Measurements from ENCODE around the gene VPS13A. TPM values are rescaled to one million over a fixed set of nuclear protein-coding genes. Genes with fewer than 3 reads are reported as not detected.
"Not testable (repeated sequence)": the region's sequence is repeated elsewhere in the genome, so short reads cannot be mapped to it uniquely, and the experiment has no call there.

The VPS13A gene
- total RNA-seq, 1 donor from 2014 or later, result 46.0 TPM

- peaks cover 3% of the 10 kb centered on the region for H3K36me3 Mint-ChIP-seq (ENCODE audit: low read depth, unreplicated experiment)
- H3K4me1 Mint-ChIP-seq (ENCODE audit: unreplicated experiment), result no peaks in the 10 kb centered on the region
- H3K4me3 Mint-ChIP-seq (ENCODE audit: unreplicated experiment), result no peak overlapping the region
- no peak for DNase-seq (ENCODE audit: low spot score)
- TF ChIP-seq CTCF (IDR thresholded peaks at IDR 0.05; ENCODE audit: unreplicated experiment), result no peak
- no peak overlapping the region for H3K27ac Mint-ChIP-seq (ENCODE audit: unreplicated experiment)
- peaks cover 3% of the 10 kb centered on the region for H3K27me3 Mint-ChIP-seq (ENCODE audit: unreplicated experiment)
- H3K9me3 Mint-ChIP-seq (ENCODE audit: unreplicated experiment), result no peaks in the 10 kb centered on the region
Observed at GRCh38 chr9:77440057-77440456, 262.7 kb downstream of the VPS13A start.

GRCh38 chr9:77441124-77441523 is 263.8 kb downstream of the VPS13A start:
- H3K36me3 Mint-ChIP-seq (ENCODE audit: low read depth, unreplicated experiment); H3K4me3 Mint-ChIP-seq (ENCODE audit: unreplicated experiment); H3K9me3 Mint-ChIP-seq (ENCODE audit: unreplicated experiment); DNase-seq (ENCODE audit: low spot score); H3K27ac Mint-ChIP-seq (ENCODE audit: unreplicated experiment); H3K27me3 Mint-ChIP-seq (ENCODE audit: unreplicated experiment); H3K4me1 Mint-ChIP-seq (ENCODE audit: unreplicated experiment): not testable (repeated sequence)

GRCh38 chr9:77442436-77442835 is 265.1 kb downstream of the VPS13A start:
- no peaks in the 10 kb centered on the region for H3K4me1 Mint-ChIP-seq (ENCODE audit: unreplicated experiment)
- no peak for DNase-seq (ENCODE audit: low spot score)
- H3K36me3 Mint-ChIP-seq (ENCODE audit: low read depth, unreplicated experiment), result peaks cover 4% of the 10 kb centered on the region
- no peak overlapping the region for H3K27ac Mint-ChIP-seq (ENCODE audit: unreplicated experiment)
- H3K27me3 Mint-ChIP-seq (ENCODE audit: unreplicated experiment), result no peaks in the 10 kb centered on the region
- no peaks in the 10 kb centered on the region for H3K9me3 Mint-ChIP-seq (ENCODE audit: unreplicated experiment)
- H3K4me3 Mint-ChIP-seq (ENCODE audit: unreplicated experiment), result no peak overlapping the region
- TF ChIP-seq CTCF (IDR thresholded peaks at IDR 0.05; ENCODE audit: unreplicated experiment), result no peak

- Mint-ChIP-seq H3K36me3 (ENCODE audit: low read depth, unreplicated experiment) (peaks cover 14% of the 10 kb centered on the region), H3K4me3 (ENCODE audit: unreplicated experiment) (no peak overlapping the region), H3K27ac (ENCODE audit: unreplicated experiment) (no peak overlapping the region), H3K9me3 (ENCODE audit: unreplicated experiment) (no peaks in the 10 kb centered on the region), H3K27me3 (ENCODE audit: unreplicated experiment) (no peaks in the 10 kb centered on the region), H3K4me1 (ENCODE audit: unreplicated experiment) (no peaks in the 10 kb centered on the region)
- DNase-seq (ENCODE audit: low spot score), result no peak
- no peak for TF ChIP-seq CTCF (IDR thresholded peaks at IDR 0.05; ENCODE audit: unreplicated experiment)
Observed at GRCh38 chr9:77447646-77448045, 270.3 kb downstream of the VPS13A start.

GRCh38 chr9:77449240-77450084 is 272.1 kb downstream of the VPS13A start:
- Mint-ChIP-seq H3K4me3 (ENCODE audit: unreplicated experiment) (no peak overlapping the region), H3K27ac (ENCODE audit: unreplicated experiment) (no peak overlapping the region), H3K9me3 (ENCODE audit: unreplicated experiment) (no peaks in the 10 kb centered on the region), H3K27me3 (ENCODE audit: unreplicated experiment) (no peaks in the 10 kb centered on the region), H3K36me3 (ENCODE audit: low read depth, unreplicated experiment) (peaks cover 16% of the 10 kb centered on the region), H3K4me1 (ENCODE audit: unreplicated experiment) (no peaks in the 10 kb centered on the region)
- no peak for DNase-seq (ENCODE audit: low spot score)
- no peak for TF ChIP-seq CTCF (IDR thresholded peaks at IDR 0.05; ENCODE audit: unreplicated experiment)
